Breast epithelium (tissue), 4 donors: ENCODE measurements around the gene GSTO2. TPM values are rescaled to one million over a fixed set of nuclear protein-coding genes. Genes with fewer than 3 reads are reported as not detected.
A peak's percentile ranks its signal among the peaks of the same experiment; 100 is the strongest.

Experiments
- DNase-seq, 2 donors: peaks; one replicate each; pipeline ENCODE4 v3.0.0-alpha.2; 2019; ENCODE audit warnings: low spot score in 2 of 2
- H3K27ac ChIP-seq, 2 donors: fragments of 200-600 bp; sonication (generic) in 1 of 2; one replicate each; pipeline ENCODE4 v1.5.1; 2016 to 2019; ENCODE audit warnings: mild to moderate bottlenecking in 1 of 2
- H3K27me3 ChIP-seq, 2 donors: fragments of 200-600 bp; sonication (generic) in 1 of 2; one replicate each; pipeline versions ENCODE4 v1.5.1 to v1.6.0; 2017 to 2019; ENCODE audit warnings: control low read depth in 1 of 2, mild to moderate bottlenecking in 1 of 2
- H3K36me3 ChIP-seq: fragments of 200-600 bp; one replicate; pipeline ENCODE4 v1.5.1; 2019
- H3K4me1 ChIP-seq, 2 donors: fragments of 200-600 bp; sonication (generic); one replicate each; pipeline ENCODE4 v1.5.1; 2016 to 2019; ENCODE audit warnings: control low read depth in 1 of 2
- H3K4me3 ChIP-seq, 3 donors: fragments of 200-600 bp; sonication (generic); 1 replicate in 2 of 3; 2 replicates in 1 of 3; pipeline ENCODE4 v1.5.1; 2016 to 2019; ENCODE audit warnings: mild to moderate bottlenecking in 3 of 3, moderate library complexity in 2 of 3
- H3K9me3 ChIP-seq, 2 donors: fragments of 200-600 bp; sonication (generic) in 1 of 2; one replicate each; pipeline ENCODE4 v1.5.1; 2016 to 2019; ENCODE audit warnings: control low read depth in 1 of 2
- CTCF ChIP-seq, 3 donors: fragments of 450-650 bp; IDR thresholded peaks; one replicate each; pipeline ENCODE4 v1.5.1; 2016 to 2017; ENCODE audit warnings: antibody characterized with exemption in 3 of 3, mild to moderate bottlenecking in 3 of 3, moderate library complexity in 3 of 3
- POLR2A ChIP-seq: fragments of 450-650 bp; IDR thresholded peaks from one replicate; pipeline ENCODE4 v1.6.1; 2016; ENCODE audit warnings: antibody characterized with exemption, mild to moderate bottlenecking, moderate library complexity
- POLR2AphosphoS5 ChIP-seq, 3 donors: sonication (generic); formaldehyde crosslinking; IDR thresholded peaks; one replicate each; pipeline ENCODE4 v1.6.1; 2017; ENCODE audit warnings: antibody characterized with exemption in 3 of 3
- intact Hi-C: fragments of 100-400 bp; cut with DNase I; formaldehyde crosslinking; loops from one replicate; pipeline ENCODE4 v1.15.1; 2023; ENCODE audit warnings: low total_unique reads
- total RNA-seq, 3 donors: library from RNA; depleted of rRNA; stranded (reverse); fragments of >200 nt; gene quantifications; one replicate each; pipeline ENCODE4 v1.1.0, GENCODE V29; 2016

The GSTO2 gene
- total RNA-seq, 3 donors from 2014 or later, result 0.48 to 22.5 (median 14.1) TPM

- Histone ChIP-seq H3K36me3 (no peaks in the 10 kb centered on the region), H3K27me3 (no peaks in the 10 kb centered on the region), H3K9me3 (no peaks in the 10 kb centered on the region), H3K27ac (peak overlapping the region; percentile 71 to 83), H3K4me3 (peak overlapping the region in 2 of 3 donors; percentile 58 to 72), H3K4me1 (no peaks in the 10 kb centered on the region)
- no peak for TF ChIP-seq POLR2AphosphoS5 (IDR thresholded peaks at IDR 0.05)
- no peak for TF ChIP-seq CTCF (IDR thresholded peaks at IDR 0.05)
- no peak for TF ChIP-seq POLR2A
- intact Hi-C loops, result no loop called here
- DNase-seq, result no peak
Observed at GRCh38 chr10:104273899-104274575, 5.1 kb downstream of the GSTO2 start.

- H3K36me3 ChIP-seq, result no peaks in the 10 kb centered on the region
- no peak for DNase-seq
- no peaks in the 10 kb centered on the region for H3K9me3 ChIP-seq
- intact Hi-C loops, result no loop called here
- peak; percentile 62 to 86 (median 67) for TF ChIP-seq CTCF (IDR thresholded peaks at IDR 0.05)
- peak in 1 of 3 donors; percentile 18 for TF ChIP-seq POLR2AphosphoS5 (IDR thresholded peaks at IDR 0.05)
- TF ChIP-seq POLR2A, result no peak
- H3K4me3 ChIP-seq, result peak overlapping the region in 2 of 3 donors; percentile 58 to 72
- peak overlapping the region; percentile 71 to 83 for H3K27ac ChIP-seq
- H3K27me3 ChIP-seq, result no peaks in the 10 kb centered on the region
- H3K4me1 ChIP-seq, result no peaks in the 10 kb centered on the region
Observed at GRCh38 chr10:104274762-104275721, 6.1 kb downstream of the GSTO2 start.

DNA sequence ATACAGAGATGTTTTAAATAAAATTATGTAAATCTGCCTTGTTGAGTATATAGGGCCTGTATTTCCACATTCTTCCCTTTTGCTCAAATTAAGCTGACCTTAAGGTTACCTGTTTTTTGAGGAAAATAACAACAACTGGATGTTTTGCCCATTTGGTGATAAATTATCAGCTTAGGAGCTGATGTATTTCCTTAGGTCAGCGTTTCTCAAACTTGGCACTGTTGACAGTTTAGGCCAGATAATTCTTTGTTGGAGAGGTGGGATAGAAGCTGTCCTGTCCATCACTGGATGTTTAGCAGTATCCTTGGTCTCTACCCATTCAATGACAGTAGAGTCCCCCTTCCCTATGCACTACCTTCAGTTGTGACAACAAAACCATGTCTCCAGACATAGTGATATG is 7.2 kb downstream of the GSTO2 start:
- H3K36me3 ChIP-seq, result no peaks in the 10 kb centered on the region
- no peaks in the 10 kb centered on the region for H3K9me3 ChIP-seq
- intact Hi-C loops, result no loop called here
- H3K4me3 ChIP-seq, result no peak overlapping the region
- no peak for TF ChIP-seq POLR2A
- TF ChIP-seq CTCF (IDR thresholded peaks at IDR 0.05), result no peak
- no peak for TF ChIP-seq POLR2AphosphoS5 (IDR thresholded peaks at IDR 0.05)
- no peak overlapping the region for H3K27ac ChIP-seq
- H3K4me1 ChIP-seq, result no peaks in the 10 kb centered on the region
- DNase-seq, result no peak
- no peaks in the 10 kb centered on the region for H3K27me3 ChIP-seq

GRCh38 chr10:104277785-104278184 is 8.8 kb downstream of the GSTO2 start:
- intact Hi-C loops, result no loop called here
- Histone ChIP-seq H3K9me3 (no peaks in the 10 kb centered on the region), H3K27me3 (no peaks in the 10 kb centered on the region), H3K4me3 (no peak overlapping the region), H3K36me3 (no peaks in the 10 kb centered on the region), H3K27ac (no peak overlapping the region), H3K4me1 (no peaks in the 10 kb centered on the region)
- DNase-seq, result no peak
- TF ChIP-seq POLR2AphosphoS5 (IDR thresholded peaks at IDR 0.05) (no peak), CTCF (IDR thresholded peaks at IDR 0.05) (no peak), POLR2A (no peak)
